HG02623 (cell line): Measurements from ENCODE around the gene CFAP43.
A peak's percentile ranks its signal among the peaks of the same experiment; 100 is the strongest.

Experiments
- ATAC-seq: cut with Tn5 transposase; IDR thresholded peaks from one replicate; pipeline ENCODE4 v1.9.1; 2021; ENCODE audit warnings: moderate library complexity; ENCODE audit not compliant: unreplicated experiment

Gene CFAP43

GRCh38 chr10:104231784-104232612 lies at the start of gene CFAP43:
CFAP43 (minus strand) TSS chr10:104232364; CDS start chr10:104232246, 118 bp downstream.
- ATAC-seq = peak; percentile 100

- no peak for ATAC-seq
Observed at GRCh38 chr10:104281694-104282093, 49.5 kb upstream of the CFAP43 start.

- ATAC-seq = no peak
Observed at GRCh38 chr10:104279550-104280259, 47.5 kb upstream of the CFAP43 start.

GRCh38 chr10:104277785-104278184 lies 45.6 kb upstream of the CFAP43 start:
- ATAC-seq = no peak

GRCh38 chr10:104276192-104276591 lies 44.0 kb upstream of the CFAP43 start:
- no peak for ATAC-seq

- ATAC-seq = peak; percentile 48
Observed at GRCh38 chr10:104274762-104275721, 42.9 kb upstream of the CFAP43 start.

- ATAC-seq = no peak
Observed at GRCh38 chr10:104273899-104274575, 41.9 kb upstream of the CFAP43 start.

- no peak for ATAC-seq
Observed at GRCh38 chr10:104273286-104273685, 41.1 kb upstream of the CFAP43 start.

GRCh38 chr10:104268713-104269645 lies 36.8 kb upstream of the CFAP43 start, which contains the start of gene GSTO2:
GSTO2 (plus strand) TSS chr10:104269184; CDS start chr10:104274916, 5,732 bp downstream.
- peak; percentile 99 for ATAC-seq

- ATAC-seq = no peak
Observed at GRCh38 chr10:104268405-104268712, 36.2 kb upstream of the CFAP43 start.

GRCh38 chr10:104267721-104268404 lies 35.7 kb upstream of the CFAP43 start:
- ATAC-seq = no peak

- no peak for ATAC-seq
Observed at GRCh38 chr10:104264783-104265182, 32.6 kb upstream of the CFAP43 start.

- no peak for ATAC-seq
Observed at GRCh38 chr10:104262055-104262454, 29.9 kb upstream of the CFAP43 start.

- ATAC-seq = no peak
Observed at GRCh38 chr10:104260775-104261115, 28.6 kb upstream of the CFAP43 start.

- ATAC-seq = no peak
Observed at GRCh38 chr10:104259999-104260774, 28.0 kb upstream of the CFAP43 start.

- ATAC-seq = no peak
Observed at GRCh38 chr10:104259456-104259855, 27.3 kb upstream of the CFAP43 start.

- ATAC-seq = no peak
Observed at GRCh38 chr10:104258209-104258608, 26.0 kb upstream of the CFAP43 start.

GRCh38 chr10:104257235-104257634 lies 25.1 kb upstream of the CFAP43 start:
- no peak for ATAC-seq
